ENCODE results near the gene CD300E.

CD300E gene

GRCh38 chr17:74616696-74617095 lies 6.8 kb downstream of the CD300E start:
- CTCF ChIA-PET: interaction anchor here (2.2 kb wide), 1 partner anchor 121 kb away, joined by 8 read pairs; the partner anchor contains the start of gene RAB37
- DNase-seq (ENCODE audit: extremely low spot score): no peak
- POLR2A ChIA-PET: no interaction called here
- TF ChIP-seq CTCF (IDR thresholded peaks at IDR 0.05; ENCODE audit: control extremely low read depth, extremely low read depth, low read depth, missing control alignments): no peak

- no peak for DNase-seq (ENCODE audit: extremely low spot score)
- CTCF ChIA-PET: interaction anchor here (1.9 kb wide), 1 partner anchor 244 kb away, joined by 4 read pairs; the partner anchor contains the start of gene GPR142
- POLR2A ChIA-PET: no interaction called here
- no peak for TF ChIP-seq CTCF (IDR thresholded peaks at IDR 0.05; ENCODE audit: control extremely low read depth, extremely low read depth, low read depth, missing control alignments)
Measured at GRCh38 chr17:74612046-74612445, 11.5 kb downstream of the CD300E start.

- ChIA-PET CTCF (interaction anchor here (0.7 kb wide), 1 partner anchor 8 kb away, joined by 3 read pairs; no protein-coding TSS in a partner anchor), POLR2A (no interaction called here)
- no peak for DNase-seq (ENCODE audit: extremely low spot score)
- no peak for TF ChIP-seq CTCF (IDR thresholded peaks at IDR 0.05; ENCODE audit: control extremely low read depth, extremely low read depth, low read depth, missing control alignments)
Measured at GRCh38 chr17:74610108-74610507, 13.4 kb downstream of the CD300E start.

GRCh38 chr17:74608511-74608910 lies 15.0 kb downstream of the CD300E start:
- POLR2A ChIA-PET: no interaction called here
- no peak for TF ChIP-seq CTCF (IDR thresholded peaks at IDR 0.05; ENCODE audit: control extremely low read depth, extremely low read depth, low read depth, missing control alignments)
- CTCF ChIA-PET: no interaction called here
- DNase-seq (ENCODE audit: extremely low spot score): no peak

GRCh38 chr17:74607221-74607620 lies 16.3 kb downstream of the CD300E start:
- no peak for TF ChIP-seq CTCF (IDR thresholded peaks at IDR 0.05; ENCODE audit: control extremely low read depth, extremely low read depth, low read depth, missing control alignments)
- no peak for DNase-seq (ENCODE audit: extremely low spot score)
- POLR2A ChIA-PET: interaction anchor here (0.6 kb wide), 1 partner anchor 249 kb away, joined by 8 read pairs; no protein-coding TSS in a partner anchor
- CTCF ChIA-PET: interaction anchor here (1.5 kb wide), 1 partner anchor 228 kb away, joined by 3 read pairs; no protein-coding TSS in a partner anchor

GRCh38 chr17:74606050-74606449 lies 17.5 kb downstream of the CD300E start:
- POLR2A ChIA-PET: no interaction called here
- DNase-seq (ENCODE audit: extremely low spot score): no peak
- TF ChIP-seq CTCF (IDR thresholded peaks at IDR 0.05; ENCODE audit: control extremely low read depth, extremely low read depth, low read depth, missing control alignments): no peak
- CTCF ChIA-PET: interaction anchor here (1.1 to 1.5 kb wide), 2 partner anchors 17 to 227 kb away, joined by 3 read pairs; no protein-coding TSS in a partner anchor
